Measurements from ENCODE around the gene ARHGEF18. TPM values are rescaled to one million over a fixed set of nuclear protein-coding genes. Genes with fewer than 3 reads are reported as not detected.

Gene ARHGEF18
- total and polyA plus RNA-seq, 2 of the 13 experiments (the other 11 are each of a cell fraction or from before 2014, with no cell fraction given): 4.2 to 17.5 TPM

- TF ChIP-seq ZNF143 (CRISPR knock-in tag; IDR thresholded peaks at IDR 0.05) (no peak), SCMH1 (CRISPR knock-in tag; IDR thresholded peaks at IDR 0.05; ENCODE audit: borderline replicate concordance) (no peak), THAP11 (CRISPR knock-in tag; IDR thresholded peaks at IDR 0.05) (no peak), ZFAT (CRISPR knock-in tag; conservative IDR thresholded peaks at IDR 0.05) (no peak), ZNF281 (CRISPR knock-in tag; IDR thresholded peaks at IDR 0.05; ENCODE audit: borderline replicate concordance) (no peak)
Observed at GRCh38 chr19:7312816-7313215, 35.9 kb upstream of the ARHGEF18 start (continued).

GRCh38 chr19:7318176-7318575 lies 30.6 kb upstream of the ARHGEF18 start:
- intact Hi-C loops (cut with micrococcal nuclease; ENCODE audit: unreplicated experiment): no loop called here
- BruUV-seq (replicated peaks): no TSS peak
- ATAC-seq (no peak), DNase-seq (ENCODE audit: low spot score) (no peak), FAIRE-seq (no peak)
- H3K27ac ChIP-seq (ENCODE audit: extremely low read length, insufficient read depth, low read length): no peak overlapping the region
- H3K36me3 ChIP-seq (replicated peaks in 1 of 2; ENCODE audit: control insufficient read depth in 1 of 2, insufficient read depth in 2 of 2, low read length in 2 of 2): no peaks in the 10 kb centered on the region
- TF ChIP-seq MTA3 (CRISPR knock-in tag; IDR thresholded peaks at IDR 0.05) (no peak), RNF2 (conservative IDR thresholded peaks at IDR 0.05; ENCODE audit: low read depth) (no peak), ATF2 (CRISPR knock-in tag; IDR thresholded peaks at IDR 0.05) (no peak), STAG1 (CRISPR knock-in tag; IDR thresholded peaks at IDR 0.05) (no peak), NFYC (CRISPR knock-in tag; IDR thresholded peaks at IDR 0.05) (no peak)
- in situ Hi-C loops (cut with HindIII; ENCODE audit: extremely low pct_ligation_motif_present, low pct_unique_long_range_greater_than_20kb): no loop called here
- no peak overlapping the region for H2AFZ ChIP-seq (ENCODE audit: low read length)
- POLR2A ChIA-PET: no interaction called here
- H3K9me3 ChIP-seq (ENCODE audit: low read length): no peaks in the 10 kb centered on the region
- CTCF ChIA-PET (ENCODE audit: low intra/inter-chr PET ratio, low total read pairs): no interaction called here
- 44% methylated on average over 2 of the region's 2 CpGs for WGBS (ENCODE audit: low lambda C conversion rate)
- H3K9ac ChIP-seq (ENCODE audit: insufficient read depth, low read depth, low read length): no peak overlapping the region
- no peaks in the 10 kb centered on the region for H3K79me2 ChIP-seq (ENCODE audit: insufficient read depth, low read length)
- no peaks in the 10 kb centered on the region for H4K20me1 ChIP-seq (ENCODE audit: insufficient read depth, low read length)
- H3K27me3 ChIP-seq (ENCODE audit: control insufficient read depth in 1 of 2, insufficient read depth in 2 of 2, low read length in 2 of 2): no peaks in the 10 kb centered on the region; a peak in 1 of 5 replicates
- H3K4me1 ChIP-seq (ENCODE audit: insufficient read depth, low read length): peaks cover 20% of the 10 kb centered on the region
- no peak overlapping the region for H3K4me2 ChIP-seq (ENCODE audit: low read depth, low read length)
- H3K4me3 ChIP-seq (replicated peaks in 1 of 3; ENCODE audit: insufficient read depth in 1 of 3, low read depth in 2 of 3, low read length in 3 of 3): no peak overlapping the region

All from HepG2 (cell line).